Panc1 (cell line): ENCODE results near the gene SLC7A4. TPM values are rescaled to one million over a fixed set of nuclear protein-coding genes. Genes with fewer than 3 reads are reported as not detected.

ENCODE experiments used
- ATAC-seq: fragments of 200-7000 bp; cut with Tn5 transposase; 2 replicates; pipeline ENCODE4 v1.9.1; 2020; ENCODE audit warnings: mild to moderate bottlenecking, moderate library complexity
- BruUV-seq: library from RNA; stranded (reverse); fragments of 400-500 nt; replicated peaks from 2 replicates; lab custom pipeline; 2021; lab: Mats Ljungman, UMichigan
- CTCF ChIA-PET: fragments of 300-600 bp; sonication (Branson Sonifier 250); formaldehyde crosslinking; loops from one replicate; lab custom pipeline; 2022; ENCODE audit warnings: antibody characterized with exemption; lab: Charles Lee
- POLR2A ChIA-PET: fragments of 300-600 bp; sonication (Branson Sonifier 250); formaldehyde crosslinking; loops from one replicate; lab custom pipeline; 2022; ENCODE audit warnings: antibody characterized with exemption; lab: Charles Lee
- DNase-seq: peaks from one replicate; pipeline ENCODE4 v3.0.0-alpha.2; 2010; ENCODE audit warnings: low read depth, low spot score
- H3K27ac ChIP-seq: 2 replicates; pipeline ENCODE4 v1.5.1; 2011; ENCODE audit warnings: mild to moderate bottlenecking, low read length, inconsistent platforms
- H3K27me3 ChIP-seq: fragments of 200-500 bp; sonication (Bioruptor generic); 2 replicates; pipeline ENCODE4 v1.6.0; 2014; ENCODE audit warnings: low read length, inconsistent platforms; ENCODE audit not compliant: control insufficient read depth, insufficient read depth
- H3K36me3 ChIP-seq: fragments of 200-500 bp; sonication (Bioruptor generic); 2 replicates; pipeline ENCODE4 v1.5.1; 2014; ENCODE audit warnings: inconsistent platforms, mild to moderate bottlenecking, low read length, moderate library complexity; ENCODE audit not compliant: control insufficient read depth, insufficient read depth
- H3K4me1 ChIP-seq: 2 replicates; pipeline ENCODE4 v1.5.1; 2011; ENCODE audit warnings: inconsistent platforms, mild to moderate bottlenecking, low read length, moderate library complexity; ENCODE audit not compliant: control insufficient read depth, insufficient read depth
- H3K4me3 ChIP-seq, 2 experiments: 2 replicates each; pipeline ENCODE4 v1.5.1; 2011 to 2012; ENCODE audit warnings: low read depth in 2 of 2, low read length in 2 of 2, mild to moderate bottlenecking in 2 of 2, inconsistent platforms in 1 of 2, moderate library complexity in 1 of 2
- H3K9me3 ChIP-seq: fragments of 200-500 bp; sonication (Bioruptor generic); 2 replicates; pipeline ENCODE4 v1.5.1; 2014; ENCODE audit warnings: low read depth, mild to moderate bottlenecking, inconsistent platforms, low read length, moderate library complexity; ENCODE audit not compliant: control insufficient read depth, insufficient read depth
- POLR2AphosphoS5 ChIP-seq: IDR thresholded peaks from 2 replicates; pipeline ENCODE4 v1.6.1; 2012; ENCODE audit warnings: mild to moderate bottlenecking, low read depth, low read length, moderate library complexity
- SIN3A ChIP-seq: IDR thresholded peaks from 2 replicates; pipeline ENCODE4 v1.6.1; 2012; ENCODE audit warnings: low read depth, mild to moderate bottlenecking, low read length, moderate library complexity, borderline replicate concordance; ENCODE audit not compliant: insufficient read depth
- TCF7L2 ChIP-seq: IDR thresholded peaks from 2 replicates; pipeline ENCODE4 v1.6.1; 2011; ENCODE audit warnings: mild to moderate bottlenecking, low read depth, low read length, inconsistent platforms
- in situ Hi-C: cut with HindIII; loops from 2 replicates; pipeline ENCODE4 v1.10.0; 2016; ENCODE audit warnings: low sequenced_read_pairs, low pct_unique_long_range_greater_than_20kb
- intact Hi-C: fragments of 100-400 bp; cut with micrococcal nuclease; formaldehyde crosslinking; loops from one replicate; pipeline ENCODE4 v1.10.0; 2022; ENCODE audit not compliant: unreplicated experiment
- total RNA-seq: library from RNA; stranded (reverse); gene quantifications from one replicate; pipeline ENCODE4 v1.2.1, GENCODE V29; 2021; ENCODE audit not compliant: unreplicated experiment
- TF ChIP-seq, protein P1 (sequence below): fragments of 450-650 bp; IDR thresholded peaks from 2 replicates; pipeline ENCODE4 v1.5.1; 2017; ENCODE audit warnings: mild to moderate bottlenecking
- TF ChIP-seq, protein P2 (sequence below), 2 experiments: IDR thresholded peaks; 2 replicates each; pipeline ENCODE4 v1.6.1; 2011 to 2012; ENCODE audit warnings: low read depth in 2 of 2, control low read depth in 1 of 2, low read length in 1 of 2, mild to moderate bottlenecking in 1 of 2, moderate library complexity in 1 of 2; ENCODE audit not compliant: insufficient read depth in 1 of 2

Gene SLC7A4
- total RNA-seq, 1 experiment from 2014 or later: not detected

DNA sequence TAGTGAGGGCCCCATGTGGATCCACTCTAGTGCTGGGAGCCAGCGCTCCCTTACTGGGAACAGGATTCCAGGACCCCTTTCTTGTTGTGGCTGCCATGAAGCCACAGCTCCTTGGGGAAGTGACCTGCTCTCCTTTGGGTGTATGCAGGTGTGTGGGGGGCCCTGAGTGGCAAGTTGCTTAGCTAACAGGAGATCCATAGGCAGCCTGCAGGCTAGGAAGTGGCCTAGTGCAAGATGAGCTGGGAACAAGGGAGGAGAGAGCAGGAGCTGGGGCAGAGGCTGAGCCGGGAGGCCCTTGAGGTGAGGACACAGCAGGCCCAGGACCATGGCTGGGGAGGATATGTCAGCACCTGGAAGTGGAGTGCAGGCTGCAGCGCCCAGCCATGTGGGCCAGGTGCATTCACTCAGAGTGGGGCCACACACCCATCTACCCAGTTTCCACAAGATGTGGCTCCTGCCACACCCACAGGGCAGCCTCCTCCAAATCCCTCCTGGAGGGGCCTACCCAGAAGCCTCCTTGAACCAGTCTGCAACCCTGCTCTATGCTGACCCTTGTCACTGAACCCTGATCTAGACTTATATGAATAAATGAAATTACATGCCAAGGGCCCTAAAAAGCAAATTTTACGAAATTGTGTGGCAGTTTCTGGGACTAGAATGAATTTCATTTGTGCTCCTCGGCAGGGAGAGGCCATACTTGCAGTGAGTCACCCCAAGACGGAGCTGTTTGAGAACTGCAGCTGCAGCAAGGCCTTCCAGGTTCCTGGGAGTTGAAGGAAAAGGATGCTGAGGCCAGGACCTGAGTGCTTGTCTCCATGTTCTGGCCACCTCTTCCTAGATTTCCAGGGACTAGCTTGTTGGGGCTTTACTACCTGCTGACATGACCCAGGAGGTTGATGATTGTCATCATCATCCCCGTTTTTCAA is 33.7 kb downstream of the SLC7A4 start:
- no peaks in the 10 kb centered on the region for H3K27me3 ChIP-seq
- in situ Hi-C loops: no loop called here
- no peak overlapping the region for H3K27ac ChIP-seq
- TF ChIP-seq, protein P1, sequence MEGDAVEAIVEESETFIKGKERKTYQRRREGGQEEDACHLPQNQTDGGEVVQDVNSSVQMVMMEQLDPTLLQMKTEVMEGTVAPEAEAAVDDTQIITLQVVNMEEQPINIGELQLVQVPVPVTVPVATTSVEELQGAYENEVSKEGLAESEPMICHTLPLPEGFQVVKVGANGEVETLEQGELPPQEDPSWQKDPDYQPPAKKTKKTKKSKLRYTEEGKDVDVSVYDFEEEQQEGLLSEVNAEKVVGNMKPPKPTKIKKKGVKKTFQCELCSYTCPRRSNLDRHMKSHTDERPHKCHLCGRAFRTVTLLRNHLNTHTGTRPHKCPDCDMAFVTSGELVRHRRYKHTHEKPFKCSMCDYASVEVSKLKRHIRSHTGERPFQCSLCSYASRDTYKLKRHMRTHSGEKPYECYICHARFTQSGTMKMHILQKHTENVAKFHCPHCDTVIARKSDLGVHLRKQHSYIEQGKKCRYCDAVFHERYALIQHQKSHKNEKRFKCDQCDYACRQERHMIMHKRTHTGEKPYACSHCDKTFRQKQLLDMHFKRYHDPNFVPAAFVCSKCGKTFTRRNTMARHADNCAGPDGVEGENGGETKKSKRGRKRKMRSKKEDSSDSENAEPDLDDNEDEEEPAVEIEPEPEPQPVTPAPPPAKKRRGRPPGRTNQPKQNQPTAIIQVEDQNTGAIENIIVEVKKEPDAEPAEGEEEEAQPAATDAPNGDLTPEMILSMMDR: no peak
- TF ChIP-seq POLR2AphosphoS5: peak; percentile 45
- TF ChIP-seq, protein P2, sequence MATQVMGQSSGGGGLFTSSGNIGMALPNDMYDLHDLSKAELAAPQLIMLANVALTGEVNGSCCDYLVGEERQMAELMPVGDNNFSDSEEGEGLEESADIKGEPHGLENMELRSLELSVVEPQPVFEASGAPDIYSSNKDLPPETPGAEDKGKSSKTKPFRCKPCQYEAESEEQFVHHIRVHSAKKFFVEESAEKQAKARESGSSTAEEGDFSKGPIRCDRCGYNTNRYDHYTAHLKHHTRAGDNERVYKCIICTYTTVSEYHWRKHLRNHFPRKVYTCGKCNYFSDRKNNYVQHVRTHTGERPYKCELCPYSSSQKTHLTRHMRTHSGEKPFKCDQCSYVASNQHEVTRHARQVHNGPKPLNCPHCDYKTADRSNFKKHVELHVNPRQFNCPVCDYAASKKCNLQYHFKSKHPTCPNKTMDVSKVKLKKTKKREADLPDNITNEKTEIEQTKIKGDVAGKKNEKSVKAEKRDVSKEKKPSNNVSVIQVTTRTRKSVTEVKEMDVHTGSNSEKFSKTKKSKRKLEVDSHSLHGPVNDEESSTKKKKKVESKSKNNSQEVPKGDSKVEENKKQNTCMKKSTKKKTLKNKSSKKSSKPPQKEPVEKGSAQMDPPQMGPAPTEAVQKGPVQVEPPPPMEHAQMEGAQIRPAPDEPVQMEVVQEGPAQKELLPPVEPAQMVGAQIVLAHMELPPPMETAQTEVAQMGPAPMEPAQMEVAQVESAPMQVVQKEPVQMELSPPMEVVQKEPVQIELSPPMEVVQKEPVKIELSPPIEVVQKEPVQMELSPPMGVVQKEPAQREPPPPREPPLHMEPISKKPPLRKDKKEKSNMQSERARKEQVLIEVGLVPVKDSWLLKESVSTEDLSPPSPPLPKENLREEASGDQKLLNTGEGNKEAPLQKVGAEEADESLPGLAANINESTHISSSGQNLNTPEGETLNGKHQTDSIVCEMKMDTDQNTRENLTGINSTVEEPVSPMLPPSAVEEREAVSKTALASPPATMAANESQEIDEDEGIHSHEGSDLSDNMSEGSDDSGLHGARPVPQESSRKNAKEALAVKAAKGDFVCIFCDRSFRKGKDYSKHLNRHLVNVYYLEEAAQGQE (IDR thresholded peaks at IDR 0.05; ENCODE audit: insufficient read depth in 1 of 2, low read depth in 2 of 2, low read length in 1 of 2): no peak
- H3K9me3 ChIP-seq: no peaks in the 10 kb centered on the region
- ATAC-seq (no peak), DNase-seq (no peak)
- POLR2A ChIA-PET: interaction anchor here (0.5 to 1.1 kb wide), 2 partner anchors 9 to 25 kb away, joined by 3 to 6 read pairs; no protein-coding TSS in a partner anchor
- no TSS peak for BruUV-seq
- intact Hi-C loops: no loop called here
- H3K36me3 ChIP-seq: no peaks in the 10 kb centered on the region; the same call in 1 of the 2 replicates
- peaks cover 9% of the 10 kb centered on the region for H3K4me1 ChIP-seq
- CTCF ChIA-PET: no interaction called here
- no peak overlapping the region for H3K4me3 ChIP-seq

GRCh38 chr22:20997536-20998257 is 34.7 kb downstream of the SLC7A4 start:
- intact Hi-C loops: no loop called here
- no peak for ATAC-seq
- H3K4me1 ChIP-seq: peaks cover 9% of the 10 kb centered on the region
- in situ Hi-C loops: no loop called here
- no peaks in the 10 kb centered on the region for H3K27me3 ChIP-seq
- TF ChIP-seq TCF7L2: no peak
- TF ChIP-seq, protein P2 (IDR thresholded peaks at IDR 0.05; ENCODE audit: insufficient read depth in 1 of 2, low read depth in 2 of 2, low read length in 1 of 2): no peak
- no peak for TF ChIP-seq SIN3A
- TF ChIP-seq, protein P1: no peak
- no peak for TF ChIP-seq POLR2AphosphoS5
- no peak overlapping the region for H3K4me3 ChIP-seq
- no peak for DNase-seq
- no TSS peak for BruUV-seq
- CTCF ChIA-PET: no interaction called here
- H3K36me3 ChIP-seq: no peaks in the 10 kb centered on the region; the same call in 1 of the 2 replicates
- H3K27ac ChIP-seq: no peak overlapping the region
- POLR2A ChIA-PET: no interaction called here
- no peaks in the 10 kb centered on the region for H3K9me3 ChIP-seq
